ENCODE measurements around the gene OR1L4.

The OR1L4 gene

DNA sequence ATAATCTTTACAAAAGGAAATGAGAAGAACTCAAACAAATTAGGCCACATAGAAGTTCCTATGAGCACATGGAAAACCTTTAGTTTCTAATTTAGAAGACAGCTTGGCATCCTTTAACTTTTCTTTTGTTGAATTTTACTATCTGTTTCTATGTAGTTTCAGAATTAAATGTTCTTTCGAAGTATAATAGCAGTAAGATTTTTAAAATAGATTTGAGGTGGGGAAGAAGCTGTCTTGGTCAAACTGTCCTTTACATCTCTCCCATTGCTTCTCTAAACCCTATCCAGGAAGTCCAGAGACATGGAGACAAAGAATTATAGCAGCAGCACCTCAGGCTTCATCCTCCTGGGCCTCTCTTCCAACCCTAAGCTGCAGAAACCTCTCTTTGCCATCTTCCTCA, at the start of gene OR1L4:
Gene OR1L4, plus strand, starts transcription at position 301 of the 400 bp plus-strand sequence. Its CDS starts 0 bp downstream, at position 301.
- no peak for DNase-seq (ENCODE audit: low spot score)

- DNase-seq (ENCODE audit: low spot score) = no peak
Observed at GRCh38 chr9:122684851-122685250, 38.9 kb upstream of the OR1L4 start.

DNA sequence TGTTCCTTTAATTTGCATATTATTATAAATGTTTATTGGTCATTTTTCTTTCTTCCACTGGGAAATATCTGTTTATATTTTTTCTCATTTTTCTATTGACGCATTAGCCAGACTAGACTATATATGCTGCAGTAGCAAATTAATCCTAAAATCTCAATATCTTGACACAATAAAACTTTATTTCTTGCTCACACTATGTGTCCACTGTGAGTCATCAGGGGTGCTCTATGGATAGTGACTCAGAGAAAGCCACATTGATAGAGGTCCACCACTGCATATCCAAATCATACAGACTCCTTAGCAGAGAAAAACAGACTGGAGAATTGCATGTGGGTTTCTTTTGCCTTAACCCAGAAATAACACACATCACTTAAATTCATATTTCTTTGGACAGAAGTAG, 28.1 kb upstream of the OR1L4 start:
- DNase-seq (ENCODE audit: low spot score) = no peak

GRCh38 chr9:122718038-122718437, 5.8 kb upstream of the OR1L4 start:
- DNase-seq (ENCODE audit: low spot score) = no peak

DNA sequence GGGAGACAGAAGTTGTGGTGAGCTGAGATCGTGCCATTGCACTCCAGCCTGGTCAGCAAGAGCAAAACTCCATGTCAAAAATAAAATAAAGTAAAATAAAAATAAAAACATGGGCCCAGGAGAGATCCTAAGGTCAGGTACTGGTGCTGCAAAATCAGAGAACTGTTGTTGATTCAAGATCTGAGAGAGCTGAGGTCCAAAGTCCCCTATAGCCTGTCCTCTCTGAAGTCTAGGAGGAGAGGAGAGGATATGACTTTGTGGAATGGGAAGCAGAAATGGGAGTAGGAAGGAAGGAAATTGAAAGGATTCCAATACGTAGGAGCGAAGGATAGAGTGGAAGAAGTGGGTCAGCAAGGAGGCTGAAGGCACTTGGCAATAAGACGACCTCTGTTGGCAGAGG, 4.6 kb upstream of the OR1L4 start:
- DNase-seq (ENCODE audit: low spot score) = no peak

DNA sequence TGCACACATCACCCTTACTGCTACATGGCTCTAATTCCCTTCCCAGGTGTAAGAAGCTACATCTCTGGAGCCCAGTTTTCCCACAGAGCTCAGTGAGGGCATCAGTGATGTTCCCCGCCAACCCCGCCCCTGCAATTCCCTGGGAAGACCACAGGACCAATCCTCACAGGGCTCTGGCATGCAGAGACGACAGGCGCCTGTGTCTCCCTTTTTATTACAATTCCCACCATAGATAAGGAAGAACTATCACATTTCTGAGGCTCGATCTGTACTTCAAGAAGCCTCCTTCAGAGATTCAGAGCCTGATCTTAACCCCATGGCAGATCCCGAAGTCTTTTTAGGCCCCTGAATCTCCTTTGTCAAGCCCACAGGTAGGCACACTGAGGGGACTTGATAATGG, 18.2 kb downstream of the OR1L4 start, which contains the start of gene OR1L6:
Gene OR1L6, plus strand, starts transcription at position 301 of the 400 bp plus-strand sequence. CDS start 7,545 bp downstream, outside the sequence.
- no peak for DNase-seq (ENCODE audit: low spot score)

- no peak for DNase-seq (ENCODE audit: low spot score)
Observed at GRCh38 chr9:122754825-122755224, 31.0 kb downstream of the OR1L4 start.

GRCh38 chr9:122767817-122768216, 44.0 kb downstream of the OR1L4 start:
- DNase-seq (ENCODE audit: low spot score) = no peak

Data from HuH-7 (cell line).